Coronary artery (tissue), 2 donors: Measurements from ENCODE around the gene SLC44A3.

Experiments
- DNase-seq: peaks from one replicate; pipeline ENCODE4 v3.0.0-alpha.2; 2017; ENCODE audit warnings: low spot score
- H3K27ac ChIP-seq, 2 donors: fragments of 200-600 bp; sonication (generic); one replicate each; pipeline ENCODE4 v1.5.1; 2016 to 2019
- H3K4me3 ChIP-seq: fragments of 200-600 bp; sonication (generic); 2 replicates; pipeline ENCODE4 v1.5.1; 2016; ENCODE audit warnings: mild to moderate bottlenecking, moderate library complexity
- CTCF ChIP-seq: fragments of 200-600 bp; sonication (generic); IDR thresholded peaks from one replicate; pipeline ENCODE4 v1.5.1; 2019; ENCODE audit warnings: antibody characterized with exemption

Gene SLC44A3

GRCh38 chr1:94777281-94777680 lies 42.9 kb upstream of the SLC44A3 start:
- Histone ChIP-seq H3K4me3 (no peak overlapping the region), H3K27ac (no peak overlapping the region)
- no peak for TF ChIP-seq CTCF
- DNase-seq, result no peak

GRCh38 chr1:94778808-94779207 lies 41.3 kb upstream of the SLC44A3 start:
- TF ChIP-seq CTCF, result no peak
- H3K4me3 ChIP-seq, result no peak overlapping the region
- no peak overlapping the region for H3K27ac ChIP-seq
- DNase-seq, result no peak

GRCh38 chr1:94783342-94784189 lies 36.6 kb upstream of the SLC44A3 start:
- TF ChIP-seq CTCF, result no peak
- Histone ChIP-seq H3K4me3 (peak overlapping the region; percentile 33), H3K27ac (peak overlapping the region; percentile 79 to 90)
- peak; percentile 93 for DNase-seq

- Histone ChIP-seq H3K27ac (peak overlapping the region; percentile 79 to 90), H3K4me3 (peak overlapping the region; percentile 33)
- no peak for DNase-seq
- TF ChIP-seq CTCF, result no peak
Measured at GRCh38 chr1:94784190-94784515, 36.0 kb upstream of the SLC44A3 start.

- TF ChIP-seq CTCF, result no peak
- no peak overlapping the region for H3K27ac ChIP-seq
- no peak overlapping the region for H3K4me3 ChIP-seq
- DNase-seq, result no peak
Measured at GRCh38 chr1:94787691-94788090, 32.5 kb upstream of the SLC44A3 start.

GRCh38 chr1:94790246-94790645 lies 29.9 kb upstream of the SLC44A3 start:
- Histone ChIP-seq H3K4me3 (no peak overlapping the region), H3K27ac (no peak overlapping the region)
- no peak for TF ChIP-seq CTCF
- no peak for DNase-seq

- no peak for DNase-seq
- TF ChIP-seq CTCF, result no peak
- no peak overlapping the region for H3K27ac ChIP-seq
- no peak overlapping the region for H3K4me3 ChIP-seq
Measured at GRCh38 chr1:94790670-94791069, 29.5 kb upstream of the SLC44A3 start.
